HG02852 (cell line): ENCODE results near the gene VPS8.
"Not testable (repeated sequence)": the region's sequence is repeated elsewhere in the genome, so short reads cannot be mapped to it uniquely, and the experiment has no call there.

Experiments used
- ATAC-seq: cut with Tn5 transposase; IDR thresholded peaks from one replicate; pipeline ENCODE4 v1.9.1; 2021; ENCODE audit warnings: mild to moderate bottlenecking, moderate library complexity; ENCODE audit not compliant: unreplicated experiment

Gene VPS8

GRCh38 chr3:184864000-184864399, 52.0 kb downstream of the VPS8 start:
- ATAC-seq = no peak

GRCh38 chr3:184868477-184868876, 56.5 kb downstream of the VPS8 start:
- no peak for ATAC-seq

- no peak for ATAC-seq
Measured at GRCh38 chr3:184872200-184872599, 60.2 kb downstream of the VPS8 start.

- no peak for ATAC-seq
Measured at GRCh38 chr3:184873141-184873540, 61.2 kb downstream of the VPS8 start.

- no peak for ATAC-seq
Measured at GRCh38 chr3:184874709-184875644, 63.0 kb downstream of the VPS8 start.

- ATAC-seq = no peak
Measured at GRCh38 chr3:184880276-184881019, 68.5 kb downstream of the VPS8 start.

- ATAC-seq = peak; percentile 97
Measured at GRCh38 chr3:184884359-184885017, 72.5 kb downstream of the VPS8 start.

- no peak for ATAC-seq
Measured at GRCh38 chr3:184885112-184885511, 73.1 kb downstream of the VPS8 start.

GRCh38 chr3:184887574-184887973, 75.6 kb downstream of the VPS8 start:
- ATAC-seq = no peak

GRCh38 chr3:184889312-184889904, 77.4 kb downstream of the VPS8 start:
- no peak for ATAC-seq

GRCh38 chr3:184894051-184894450, 82.1 kb downstream of the VPS8 start:
- ATAC-seq = no peak

- no peak for ATAC-seq
Measured at GRCh38 chr3:184895350-184895749, 83.4 kb downstream of the VPS8 start.

- no peak for ATAC-seq
Measured at GRCh38 chr3:184896336-184896735, 84.4 kb downstream of the VPS8 start.

- ATAC-seq = no peak
Measured at GRCh38 chr3:184899953-184900595, 88.1 kb downstream of the VPS8 start.

- not testable (repeated sequence) for ATAC-seq
Measured at GRCh38 chr3:184907031-184907430, 95.1 kb downstream of the VPS8 start.

- no peak for ATAC-seq
Measured at GRCh38 chr3:184907681-184908649, 96.0 kb downstream of the VPS8 start.

GRCh38 chr3:184908859-184909258, 96.9 kb downstream of the VPS8 start:
- no peak for ATAC-seq

GRCh38 chr3:184910664-184911063, 98.7 kb downstream of the VPS8 start:
- ATAC-seq = no peak

- no peak for ATAC-seq
Measured at GRCh38 chr3:184911570-184911969, 99.6 kb downstream of the VPS8 start.
